ENCODE data around the gene GLRX. TPM values are rescaled to one million over a fixed set of nuclear protein-coding genes. Genes with fewer than 3 reads are reported as not detected.

Gene GLRX
- total and polyA plus RNA-seq, 2 of the 13 experiments (the other 11 are each of a cell fraction or from before 2014, with no cell fraction given) = 63.8 to 499 TPM

DNA sequence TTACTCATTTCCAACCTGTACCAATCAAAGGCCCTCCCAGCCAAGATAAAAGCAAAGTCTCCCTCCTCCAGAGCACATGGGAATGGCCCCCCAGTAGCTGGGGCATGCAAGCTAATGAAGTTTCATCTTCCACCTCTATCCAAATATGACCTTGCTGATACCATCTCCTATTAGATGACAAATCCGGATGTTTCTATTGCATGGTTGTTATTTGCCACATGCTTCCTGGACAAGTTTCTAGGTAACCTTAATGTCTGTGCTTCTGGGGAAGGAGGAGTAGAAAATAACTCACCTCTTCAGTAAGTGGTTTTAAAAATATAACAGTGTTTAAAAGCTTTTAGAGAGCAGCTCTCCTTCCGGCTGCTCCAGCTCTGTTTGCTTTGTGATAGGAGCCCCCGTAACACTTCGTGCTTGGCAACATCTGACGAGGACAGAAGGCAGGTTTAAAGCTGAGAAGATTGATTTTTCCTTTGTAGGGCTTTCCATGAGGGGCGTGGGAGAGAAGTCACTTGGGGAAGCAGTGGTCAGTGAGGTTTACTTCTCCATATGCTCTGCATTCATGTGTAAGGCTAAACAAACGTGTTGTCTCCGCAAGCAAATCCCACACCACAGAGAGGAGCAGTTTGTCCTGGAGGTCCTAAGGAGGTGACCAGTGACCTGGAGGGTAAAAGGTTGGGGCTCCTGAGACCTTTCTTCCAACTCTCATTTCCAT lies 40.3 kb upstream of the GLRX start (continued):
- TF ChIP-seq ZNF251 (CRISPR knock-in tag; IDR thresholded peaks at IDR 0.05) (no peak), HNRNPH1 (optimal IDR thresholded peaks at IDR 0.05; ENCODE audit: low read depth, low read length) (no peak), ZNF263 (CRISPR knock-in tag; IDR thresholded peaks at IDR 0.05) (peak; percentile 91), ZBTB21 (CRISPR knock-in tag; IDR thresholded peaks at IDR 0.05) (0 out of 2 replicates have a peak, but pooled peaks have one; percentile 37), ZNF746 (CRISPR knock-in tag; IDR thresholded peaks at IDR 0.05) (no peak), SETDB1 (CRISPR knock-in tag; IDR thresholded peaks at IDR 0.05; ENCODE audit: borderline replicate concordance) (no peak), MED1 (CRISPR knock-in tag; IDR thresholded peaks at IDR 0.05) (peak; percentile 97), CHD4 (IDR thresholded peaks at IDR 0.05; ENCODE audit: borderline replicate concordance, low read length) (no peak; the same call in 1 of the 2 replicates), ZNF749 (CRISPR knock-in tag; IDR thresholded peaks at IDR 0.05; ENCODE audit: borderline replicate concordance) (0 out of 2 replicates have a peak, but pooled peaks have one; percentile 22), ZBTB1 (CRISPR knock-in tag; IDR thresholded peaks at IDR 0.05; ENCODE audit: borderline replicate concordance) (no peak), TAF15 (IDR thresholded peaks at IDR 0.05; ENCODE audit: low read depth, low read length, poor library complexity, severe bottlenecking) (no peak), TBX2 (CRISPR knock-in tag; IDR thresholded peaks at IDR 0.05; ENCODE audit: borderline replicate concordance) (peak; percentile 78), RFXANK (CRISPR knock-in tag; IDR thresholded peaks at IDR 0.05) (peak; percentile 96), PHF8 (CRISPR knock-in tag; IDR thresholded peaks at IDR 0.05) (peak; percentile 33; the same call in 1 of the 2 replicates), ZSCAN29 (CRISPR knock-in tag; conservative IDR thresholded peaks at IDR 0.05) (peak; percentile 80), ZNF788 (CRISPR knock-in tag; IDR thresholded peaks at IDR 0.05; ENCODE audit: borderline replicate concordance) (0 out of 2 replicates have a peak, but pooled peaks have one; percentile 13), GTF2F1 (IDR thresholded peaks at IDR 0.05; ENCODE audit: low read length) (no peak)
- TF ChIP-seq, protein P1, sequence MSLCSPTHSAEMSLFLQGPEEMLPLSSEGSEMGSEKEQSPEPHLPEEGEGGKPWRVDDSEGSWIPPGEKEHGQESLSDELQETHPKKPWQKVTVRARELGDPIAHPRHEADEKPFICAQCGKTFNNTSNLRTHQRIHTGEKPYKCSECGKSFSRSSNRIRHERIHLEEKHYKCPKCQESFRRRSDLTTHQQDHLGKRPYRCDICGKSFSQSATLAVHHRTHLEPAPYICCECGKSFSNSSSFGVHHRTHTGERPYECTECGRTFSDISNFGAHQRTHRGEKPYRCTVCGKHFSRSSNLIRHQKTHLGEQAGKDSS (CRISPR knock-in tag; IDR thresholded peaks at IDR 0.05; ENCODE audit: borderline replicate concordance, low read depth) = peak; percentile 37; the same call in 1 of the 2 replicates
- TF ChIP-seq, protein P2, sequence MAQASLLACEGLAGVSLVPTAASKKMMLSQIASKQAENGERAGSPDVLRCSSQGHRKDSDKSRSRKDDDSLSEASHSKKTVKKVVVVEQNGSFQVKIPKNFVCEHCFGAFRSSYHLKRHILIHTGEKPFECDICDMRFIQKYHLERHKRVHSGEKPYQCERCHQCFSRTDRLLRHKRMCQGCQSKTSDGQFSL (CRISPR knock-in tag; IDR thresholded peaks at IDR 0.05) = no peak
- TF ChIP-seq, protein P3, sequence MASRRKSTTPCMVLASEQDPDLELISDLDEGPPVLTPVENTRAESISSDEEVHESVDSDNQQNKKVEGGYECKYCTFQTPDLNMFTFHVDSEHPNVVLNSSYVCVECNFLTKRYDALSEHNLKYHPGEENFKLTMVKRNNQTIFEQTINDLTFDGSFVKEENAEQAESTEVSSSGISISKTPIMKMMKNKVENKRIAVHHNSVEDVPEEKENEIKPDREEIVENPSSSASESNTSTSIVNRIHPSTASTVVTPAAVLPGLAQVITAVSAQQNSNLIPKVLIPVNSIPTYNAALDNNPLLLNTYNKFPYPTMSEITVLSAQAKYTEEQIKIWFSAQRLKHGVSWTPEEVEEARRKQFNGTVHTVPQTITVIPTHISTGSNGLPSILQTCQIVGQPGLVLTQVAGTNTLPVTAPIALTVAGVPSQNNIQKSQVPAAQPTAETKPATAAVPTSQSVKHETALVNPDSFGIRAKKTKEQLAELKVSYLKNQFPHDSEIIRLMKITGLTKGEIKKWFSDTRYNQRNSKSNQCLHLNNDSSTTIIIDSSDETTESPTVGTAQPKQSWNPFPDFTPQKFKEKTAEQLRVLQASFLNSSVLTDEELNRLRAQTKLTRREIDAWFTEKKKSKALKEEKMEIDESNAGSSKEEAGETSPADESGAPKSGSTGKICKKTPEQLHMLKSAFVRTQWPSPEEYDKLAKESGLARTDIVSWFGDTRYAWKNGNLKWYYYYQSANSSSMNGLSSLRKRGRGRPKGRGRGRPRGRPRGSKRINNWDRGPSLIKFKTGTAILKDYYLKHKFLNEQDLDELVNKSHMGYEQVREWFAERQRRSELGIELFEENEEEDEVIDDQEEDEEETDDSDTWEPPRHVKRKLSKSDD (CRISPR knock-in tag; IDR thresholded peaks at IDR 0.05; ENCODE audit: low read depth) = no peak
- TF ChIP-seq, protein P4, sequence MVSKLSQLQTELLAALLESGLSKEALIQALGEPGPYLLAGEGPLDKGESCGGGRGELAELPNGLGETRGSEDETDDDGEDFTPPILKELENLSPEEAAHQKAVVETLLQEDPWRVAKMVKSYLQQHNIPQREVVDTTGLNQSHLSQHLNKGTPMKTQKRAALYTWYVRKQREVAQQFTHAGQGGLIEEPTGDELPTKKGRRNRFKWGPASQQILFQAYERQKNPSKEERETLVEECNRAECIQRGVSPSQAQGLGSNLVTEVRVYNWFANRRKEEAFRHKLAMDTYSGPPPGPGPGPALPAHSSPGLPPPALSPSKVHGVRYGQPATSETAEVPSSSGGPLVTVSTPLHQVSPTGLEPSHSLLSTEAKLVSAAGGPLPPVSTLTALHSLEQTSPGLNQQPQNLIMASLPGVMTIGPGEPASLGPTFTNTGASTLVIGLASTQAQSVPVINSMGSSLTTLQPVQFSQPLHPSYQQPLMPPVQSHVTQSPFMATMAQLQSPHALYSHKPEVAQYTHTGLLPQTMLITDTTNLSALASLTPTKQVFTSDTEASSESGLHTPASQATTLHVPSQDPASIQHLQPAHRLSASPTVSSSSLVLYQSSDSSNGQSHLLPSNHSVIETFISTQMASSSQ (IDR thresholded peaks at IDR 0.05; ENCODE audit: low read depth) = peak; percentile 34; the same call in 1 of the 2 replicates
- TF ChIP-seq, protein P4 (CRISPR knock-in tag; IDR thresholded peaks at IDR 0.05; ENCODE audit: borderline replicate concordance) = no peak

All from HepG2 (cell line).